HepG2 (cell line): Measurements from ENCODE around the gene KIAA0319L.

Experiments
- BRF2 ChIP-seq: sonication (generic); formaldehyde crosslinking; IDR thresholded peaks from 2 replicates; pipeline ENCODE4 v1.8.1; 2022; ENCODE audit warnings: mild to moderate bottlenecking, missing genetic modification reagents
- CTCF ChIP-seq: sonication (generic); formaldehyde crosslinking; IDR thresholded peaks from 2 replicates; pipeline ENCODE4 v1.5.0; 2020; ENCODE audit warnings: mild to moderate bottlenecking, missing genetic modification reagents, moderate library complexity

GRCh38 chr1:35563166-35563565, 6.0 kb upstream of the KIAA0319L start:
- TF ChIP-seq CTCF (CRISPR knock-in tag) = no peak
- TF ChIP-seq BRF2 (CRISPR knock-in tag) = no peak
